Loucy (cell line): ENCODE results near the gene PPOX.

ENCODE experiments used
- EZH2phosphoT487 ChIP-seq: fragments of 200-600 bp; IDR thresholded peaks from 2 replicates; pipeline ENCODE4 v1.6.1; 2018; ENCODE audit warnings: antibody characterized with exemption, mild to moderate bottlenecking, moderate library complexity, borderline replicate concordance
- TF ChIP-seq, protein P1 (sequence below): fragments of 200-600 bp; sonication (generic); conservative IDR thresholded peaks from 2 replicates; pipeline ENCODE4 v1.5.1; 2014; ENCODE audit warnings: mild to moderate bottlenecking, antibody characterized with exemption, low read length

DNA sequence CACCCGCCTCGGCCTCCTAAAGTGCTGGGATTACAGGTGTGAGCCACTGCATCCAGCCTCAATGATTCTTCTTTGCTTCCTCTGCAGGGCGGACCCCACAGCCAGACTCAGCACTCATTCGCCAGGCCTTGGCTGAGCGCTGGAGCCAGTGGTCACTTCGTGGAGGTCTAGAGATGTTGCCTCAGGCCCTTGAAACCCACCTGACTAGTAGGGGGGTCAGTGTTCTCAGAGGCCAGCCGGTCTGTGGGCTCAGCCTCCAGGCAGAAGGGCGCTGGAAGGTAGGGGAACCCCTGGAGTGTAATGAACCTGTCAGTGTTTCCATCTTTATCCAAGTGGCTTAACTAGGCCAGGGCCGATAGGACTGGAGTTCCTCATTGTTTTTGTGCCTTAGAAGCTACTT, 2.7 kb downstream of the PPOX start:
- TF ChIP-seq, protein P1, sequence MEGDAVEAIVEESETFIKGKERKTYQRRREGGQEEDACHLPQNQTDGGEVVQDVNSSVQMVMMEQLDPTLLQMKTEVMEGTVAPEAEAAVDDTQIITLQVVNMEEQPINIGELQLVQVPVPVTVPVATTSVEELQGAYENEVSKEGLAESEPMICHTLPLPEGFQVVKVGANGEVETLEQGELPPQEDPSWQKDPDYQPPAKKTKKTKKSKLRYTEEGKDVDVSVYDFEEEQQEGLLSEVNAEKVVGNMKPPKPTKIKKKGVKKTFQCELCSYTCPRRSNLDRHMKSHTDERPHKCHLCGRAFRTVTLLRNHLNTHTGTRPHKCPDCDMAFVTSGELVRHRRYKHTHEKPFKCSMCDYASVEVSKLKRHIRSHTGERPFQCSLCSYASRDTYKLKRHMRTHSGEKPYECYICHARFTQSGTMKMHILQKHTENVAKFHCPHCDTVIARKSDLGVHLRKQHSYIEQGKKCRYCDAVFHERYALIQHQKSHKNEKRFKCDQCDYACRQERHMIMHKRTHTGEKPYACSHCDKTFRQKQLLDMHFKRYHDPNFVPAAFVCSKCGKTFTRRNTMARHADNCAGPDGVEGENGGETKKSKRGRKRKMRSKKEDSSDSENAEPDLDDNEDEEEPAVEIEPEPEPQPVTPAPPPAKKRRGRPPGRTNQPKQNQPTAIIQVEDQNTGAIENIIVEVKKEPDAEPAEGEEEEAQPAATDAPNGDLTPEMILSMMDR, result no peak
- no peak for TF ChIP-seq EZH2phosphoT487
